ENCODE results near the gene KCNQ2.

GRCh38 chr20:63362436-63363009 lies 109.9 kb downstream of the KCNQ2 start:
- no peak for TF ChIP-seq POLR2A (IDR thresholded peaks at IDR 0.05; ENCODE audit: low read depth, low read length)
- TF ChIP-seq TAF1 (IDR thresholded peaks at IDR 0.05; ENCODE audit: borderline replicate concordance, low read depth, low read length): no peak
